ENCODE results near the gene FAM174A. TPM values are rescaled to one million over a fixed set of nuclear protein-coding genes. Genes with fewer than 3 reads are reported as not detected.

The FAM174A gene
- total RNA-seq, 4 donors from 2014 or later: 17.4 to 29.5 (median 28.8) TPM

DNA sequence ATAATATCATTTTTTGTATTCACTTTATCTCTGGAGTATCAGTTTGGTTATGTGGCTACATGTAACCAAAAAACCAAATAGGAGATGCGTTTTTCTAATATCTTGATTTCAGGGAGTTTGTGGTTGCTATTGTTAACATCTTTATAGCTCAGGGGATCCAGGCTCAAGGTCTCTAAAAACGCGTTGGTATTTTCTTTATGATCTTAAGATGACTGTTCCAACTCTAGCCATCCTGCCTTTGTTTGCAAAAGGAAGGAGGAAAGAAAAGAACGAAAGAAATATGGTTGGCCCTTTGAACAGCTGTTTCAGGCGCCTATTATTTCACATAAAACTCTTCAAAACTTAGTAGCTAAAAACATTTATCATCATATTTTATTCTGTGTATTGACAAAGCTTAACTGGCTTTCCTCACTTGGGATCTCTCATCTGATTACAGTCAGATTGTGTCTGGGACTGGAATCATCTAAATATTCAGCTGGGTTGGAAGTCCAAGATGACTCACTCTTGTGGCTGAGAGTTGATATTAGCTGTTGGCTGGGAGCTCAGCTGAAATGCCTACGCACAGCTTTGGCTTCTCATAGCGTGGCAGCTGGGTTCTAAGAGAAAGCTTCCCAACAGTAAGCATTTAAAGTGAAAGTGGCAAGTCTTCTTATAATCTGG, 60.1 kb downstream of the FAM174A start:
- no peaks in the 10 kb centered on the region for H3K27me3 ChIP-seq
- H3K36me3 ChIP-seq: no peaks in the 10 kb centered on the region
- intact Hi-C loops (cut with DNase I): no loop called here
- 49% methylated on average over 7 of the region's 7 CpGs for WGBS
- TF ChIP-seq POLR2AphosphoS5 (IDR thresholded peaks at IDR 0.05) (no peak), POLR2A (IDR thresholded peaks at IDR 0.05; ENCODE audit: low read depth) (no peak), EP300 (IDR thresholded peaks at IDR 0.05) (no peak), CTCF (IDR thresholded peaks at IDR 0.05) (no peak)
- H3K4me1 ChIP-seq: peaks cover 0 to 9% (median 0%) of the 10 kb centered on the region in 4 donors
- DNase-seq (ENCODE audit: extremely low spot score): no peak
- no peak overlapping the region for H3K4me3 ChIP-seq
- H3K27ac ChIP-seq (replicated peaks in 1 of 4): no peak overlapping the region
- H3K9me3 ChIP-seq: no peaks in the 10 kb centered on the region

GRCh38 chr5:100595812-100596173, 60.6 kb downstream of the FAM174A start:
- WGBS: 74% methylated on average over 3 of the region's 3 CpGs
- intact Hi-C loops (cut with DNase I): no loop called here
- H3K27me3 ChIP-seq: no peaks in the 10 kb centered on the region

GRCh38 chr5:100598446-100598845, 63.3 kb downstream of the FAM174A start:
- 73% methylated on average over 1 of the region's 1 CpG for WGBS
- Histone ChIP-seq H3K4me1 (peaks cover 0 to 9% (median 0%) of the 10 kb centered on the region in 4 donors), H3K27ac (replicated peaks in 1 of 4) (no peak overlapping the region), H3K36me3 (no peaks in the 10 kb centered on the region), H3K4me3 (no peak overlapping the region), H3K9me3 (no peaks in the 10 kb centered on the region), H3K27me3 (no peaks in the 10 kb centered on the region)
- TF ChIP-seq CTCF (IDR thresholded peaks at IDR 0.05) (no peak), EP300 (IDR thresholded peaks at IDR 0.05) (no peak), POLR2AphosphoS5 (IDR thresholded peaks at IDR 0.05) (no peak), POLR2A (IDR thresholded peaks at IDR 0.05; ENCODE audit: low read depth) (no peak)
- DNase-seq (ENCODE audit: extremely low spot score): no peak
- intact Hi-C loops (cut with DNase I): no loop called here

More at GRCh38 chr5:100595812-100596173, 60.6 kb downstream of the FAM174A start:
- H3K9me3 ChIP-seq: no peaks in the 10 kb centered on the region
- no peak for DNase-seq (ENCODE audit: extremely low spot score)
- TF ChIP-seq POLR2AphosphoS5 (IDR thresholded peaks at IDR 0.05) (no peak), EP300 (IDR thresholded peaks at IDR 0.05) (no peak), POLR2A (IDR thresholded peaks at IDR 0.05; ENCODE audit: low read depth) (no peak), CTCF (IDR thresholded peaks at IDR 0.05) (no peak)
- H3K4me3 ChIP-seq: no peak overlapping the region
- no peak overlapping the region for H3K27ac ChIP-seq (replicated peaks in 1 of 4)
- H3K4me1 ChIP-seq: peaks cover 0 to 9% (median 0%) of the 10 kb centered on the region in 4 donors
- H3K36me3 ChIP-seq: no peaks in the 10 kb centered on the region

DNA sequence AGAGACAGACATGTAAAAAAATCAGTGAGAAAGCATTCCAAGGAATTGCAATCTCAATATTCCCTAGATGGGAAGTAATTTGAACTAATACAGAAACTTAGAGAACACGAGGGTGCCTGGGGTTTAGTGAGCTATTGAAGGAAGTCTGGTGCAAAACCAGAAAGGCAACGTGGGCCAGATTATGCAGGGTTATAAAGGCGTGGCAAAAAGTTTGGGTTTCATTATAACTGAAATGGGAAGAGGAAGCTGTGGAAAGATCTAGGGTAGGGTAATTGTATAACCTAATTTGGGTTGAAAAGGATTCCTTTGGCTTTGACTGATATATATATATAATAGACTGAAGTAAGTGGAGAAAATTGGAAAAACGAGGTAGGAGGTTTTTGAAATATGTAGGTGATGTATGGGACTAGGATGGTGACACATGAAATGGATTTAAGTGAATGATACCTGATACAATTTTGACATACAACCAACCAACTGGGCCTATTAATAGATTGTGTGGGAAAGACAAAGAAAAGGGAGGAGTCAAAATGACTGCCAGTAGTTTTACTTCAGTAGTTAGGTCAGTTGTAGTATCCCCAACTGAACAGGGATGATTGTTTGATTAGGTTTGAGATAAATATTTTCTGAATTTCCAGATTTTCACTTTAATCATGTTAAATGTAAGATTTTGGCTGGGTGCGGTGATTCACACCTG, 65.3 kb downstream of the FAM174A start:
- Histone ChIP-seq H3K9me3 (no peaks in the 10 kb centered on the region), H3K4me1 (peaks cover 0 to 4% (median 0%) of the 10 kb centered on the region in 4 donors), H3K27ac (replicated peaks in 1 of 4) (no peak overlapping the region), H3K27me3 (no peaks in the 10 kb centered on the region), H3K4me3 (no peak overlapping the region), H3K36me3 (no peaks in the 10 kb centered on the region)
- TF ChIP-seq CTCF (IDR thresholded peaks at IDR 0.05) (no peak), POLR2A (IDR thresholded peaks at IDR 0.05; ENCODE audit: low read depth) (no peak), EP300 (IDR thresholded peaks at IDR 0.05) (no peak), POLR2AphosphoS5 (IDR thresholded peaks at IDR 0.05) (no peak)
- no peak for DNase-seq (ENCODE audit: extremely low spot score)
- intact Hi-C loops (cut with DNase I): no loop called here
- WGBS: 67% methylated on average over 5 of the region's 5 CpGs
